22Rv1 (cell line): ENCODE results near the gene GPN2.

Source experiments
- H3K27ac ChIP-seq: fragments of 450-650 bp; 2 replicates; pipeline ENCODE4 v1.5.1; 2017
- CTCF ChIP-seq: fragments of 450-650 bp; IDR thresholded peaks from 2 replicates; pipeline ENCODE4 v1.5.1; 2017; ENCODE audit warnings: mild to moderate bottlenecking
- ZFX ChIP-seq: fragments of 450-650 bp; IDR thresholded peaks from 2 replicates; pipeline ENCODE4 v1.6.1; 2017; ENCODE audit warnings: antibody characterized with exemption, borderline replicate concordance

Gene GPN2

GRCh38 chr1:26861286-26861701, 28.8 kb downstream of the GPN2 start:
- TF ChIP-seq ZFX (no peak), CTCF (no peak)
- peak overlapping the region; percentile 99 for H3K27ac ChIP-seq

GRCh38 chr1:26858891-26859640, 31.0 kb downstream of the GPN2 start:
- TF ChIP-seq CTCF: no peak
- no peak for TF ChIP-seq ZFX
- no peak overlapping the region for H3K27ac ChIP-seq

- H3K27ac ChIP-seq: no peak overlapping the region
- no peak for TF ChIP-seq CTCF
- no peak for TF ChIP-seq ZFX
These were observed 31.9 kb downstream of the GPN2 start for GRCh38 chr1:26858160-26858559.

- no peak overlapping the region for H3K27ac ChIP-seq
- no peak for TF ChIP-seq ZFX
- TF ChIP-seq CTCF: no peak
These were observed 32.5 kb downstream of the GPN2 start for GRCh38 chr1:26857473-26858060.

- TF ChIP-seq CTCF (no peak), ZFX (no peak)
- H3K27ac ChIP-seq: no peak overlapping the region
These were observed 33.2 kb downstream of the GPN2 start for GRCh38 chr1:26856604-26857469.

- no peak for TF ChIP-seq ZFX
- TF ChIP-seq CTCF: no peak
- no peak overlapping the region for H3K27ac ChIP-seq
These were observed 33.9 kb downstream of the GPN2 start for GRCh38 chr1:26856181-26856580.

- H3K27ac ChIP-seq: no peak overlapping the region
- TF ChIP-seq ZFX: no peak
- no peak for TF ChIP-seq CTCF
These were observed 34.4 kb downstream of the GPN2 start for GRCh38 chr1:26855636-26856035.
